GM18951 (cell line): ENCODE measurements around the gene VPS37B.

Experiments
- POLR2A ChIP-seq: IDR thresholded peaks from 4 replicates; pipeline ENCODE4 v1.6.1; 2011; ENCODE audit warnings: mild to moderate bottlenecking; ENCODE audit not compliant: insufficient read length, insufficient read depth; ENCODE audit errors: extremely low read depth
- in situ Hi-C: fragments of 300-500 bp; cut with MboI; formaldehyde crosslinking; loops from one replicate; pipeline ENCODE4 v1.12.0; 2022; ENCODE audit warnings: low sequenced_read_pairs, mixed read lengths, inconsistent platforms; ENCODE audit not compliant: unreplicated experiment

Gene VPS37B

DNA sequence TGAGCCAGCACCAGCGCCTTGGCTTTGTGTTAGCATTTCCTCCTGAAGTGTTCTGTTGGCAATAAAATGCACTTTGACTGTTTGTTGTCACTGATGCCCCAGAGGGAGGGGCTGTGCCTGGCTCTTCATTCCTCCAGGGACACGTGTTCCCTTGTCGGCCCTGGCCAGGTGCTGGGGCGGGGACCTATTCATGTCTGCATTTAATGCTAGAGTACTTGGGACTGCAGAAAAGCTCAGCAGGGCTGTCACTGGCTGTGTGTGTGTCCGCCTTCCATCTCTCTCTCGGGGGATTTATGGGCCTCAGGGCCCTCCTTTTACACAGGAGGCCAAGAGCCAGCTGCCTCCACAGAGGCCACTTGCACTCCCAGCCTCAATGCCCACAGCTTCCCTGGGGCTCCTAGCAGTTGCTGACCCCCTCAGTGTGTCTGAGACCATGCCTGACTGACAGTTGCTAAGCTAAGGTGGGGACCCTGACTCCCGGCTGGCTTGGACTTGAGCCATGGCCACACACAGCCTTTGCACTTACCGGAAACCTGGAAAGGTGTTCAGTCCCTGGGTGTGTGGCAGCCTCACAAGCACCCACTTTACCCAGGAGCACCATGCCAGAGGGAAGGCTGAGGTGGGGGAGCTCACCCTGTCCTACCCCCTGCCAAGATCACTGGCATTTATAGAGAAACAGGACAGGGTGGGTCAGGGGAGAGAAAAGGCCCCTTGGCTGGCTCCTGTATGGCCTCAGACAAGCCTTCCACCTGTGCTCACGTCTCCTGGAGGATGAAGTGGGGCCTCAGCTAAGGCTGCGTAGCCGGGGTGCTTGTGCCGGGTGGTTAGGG is 32.8 kb downstream of the VPS37B start:
- in situ Hi-C loops: no loop called here
- TF ChIP-seq POLR2A: no peak

DNA sequence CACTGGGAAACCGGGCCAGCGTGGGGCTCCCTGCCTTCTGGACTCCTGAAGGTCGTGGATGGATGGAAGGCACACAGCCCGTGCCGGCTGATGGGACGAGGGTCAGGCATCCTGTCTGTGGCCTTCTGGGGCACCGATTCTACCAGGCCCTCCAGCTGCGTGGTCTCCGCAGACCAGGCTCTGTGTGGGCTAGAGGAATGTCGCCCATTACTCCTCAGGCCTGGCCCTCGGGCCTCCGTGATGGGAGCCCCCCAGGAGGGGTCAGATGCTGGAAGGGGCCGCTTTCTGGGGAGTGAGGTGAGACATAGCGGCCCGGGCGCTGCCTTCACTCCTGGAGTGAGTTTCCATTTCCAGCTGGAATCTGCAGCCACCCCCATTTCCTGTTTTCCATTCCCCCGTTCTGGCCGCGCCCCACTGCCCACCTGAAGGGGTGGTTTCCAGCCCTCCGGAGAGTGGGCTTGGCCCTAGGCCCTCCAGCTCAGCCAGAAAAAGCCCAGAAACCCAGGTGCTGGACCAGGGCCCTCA is 33.8 kb downstream of the VPS37B start:
- in situ Hi-C loops: no loop called here
- TF ChIP-seq POLR2A: no peak

- TF ChIP-seq POLR2A: no peak
- in situ Hi-C loops: no loop called here
These were observed 34.3 kb downstream of the VPS37B start for GRCh38 chr12:122861587-122861970.

- in situ Hi-C loops: no loop called here
These were observed 34.9 kb downstream of the VPS37B start for GRCh38 chr12:122860854-122861586.

GRCh38 chr12:122860040-122860853 is 35.7 kb downstream of the VPS37B start:
- TF ChIP-seq POLR2A: no peak
- in situ Hi-C loops: no loop called here

More at GRCh38 chr12:122860854-122861586, 34.9 kb downstream of the VPS37B start:
- no peak for TF ChIP-seq POLR2A

GRCh38 chr12:122859303-122860039 is 36.5 kb downstream of the VPS37B start:
- in situ Hi-C loops: loop anchor here (10.0 kb wide), 1 partner anchor 95 kb away; no protein-coding TSS in a partner anchor
- TF ChIP-seq POLR2A: no peak

- in situ Hi-C loops: loop anchor here (10.0 kb wide), 1 partner anchor 96 kb away; no protein-coding TSS in a partner anchor
- no peak for TF ChIP-seq POLR2A
These were observed 37.2 kb downstream of the VPS37B start for GRCh38 chr12:122858591-122859302.

DNA sequence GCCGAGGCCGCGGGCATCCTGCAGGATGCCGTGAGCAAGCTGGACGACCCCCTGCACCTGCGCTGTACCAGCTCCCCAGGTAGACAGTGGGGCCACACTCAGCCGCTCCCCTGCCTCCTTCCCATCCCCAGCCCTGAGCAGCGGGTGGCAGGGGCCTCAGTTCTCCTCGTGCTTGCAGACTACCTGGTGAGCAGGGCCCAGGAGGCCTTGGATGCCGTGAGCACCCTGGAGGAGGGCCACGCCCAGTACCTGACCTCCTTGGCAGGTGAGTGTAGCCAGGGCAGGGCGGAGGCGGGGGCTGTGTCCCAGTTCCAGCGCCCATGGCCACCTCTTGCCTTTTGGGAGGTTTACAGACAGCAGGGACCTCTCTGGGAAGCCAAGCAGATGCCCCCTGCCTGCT is 37.8 kb downstream of the VPS37B start:
- in situ Hi-C loops: loop anchor here (10.0 kb wide), 1 partner anchor 97 kb away; no protein-coding TSS in a partner anchor

DNA sequence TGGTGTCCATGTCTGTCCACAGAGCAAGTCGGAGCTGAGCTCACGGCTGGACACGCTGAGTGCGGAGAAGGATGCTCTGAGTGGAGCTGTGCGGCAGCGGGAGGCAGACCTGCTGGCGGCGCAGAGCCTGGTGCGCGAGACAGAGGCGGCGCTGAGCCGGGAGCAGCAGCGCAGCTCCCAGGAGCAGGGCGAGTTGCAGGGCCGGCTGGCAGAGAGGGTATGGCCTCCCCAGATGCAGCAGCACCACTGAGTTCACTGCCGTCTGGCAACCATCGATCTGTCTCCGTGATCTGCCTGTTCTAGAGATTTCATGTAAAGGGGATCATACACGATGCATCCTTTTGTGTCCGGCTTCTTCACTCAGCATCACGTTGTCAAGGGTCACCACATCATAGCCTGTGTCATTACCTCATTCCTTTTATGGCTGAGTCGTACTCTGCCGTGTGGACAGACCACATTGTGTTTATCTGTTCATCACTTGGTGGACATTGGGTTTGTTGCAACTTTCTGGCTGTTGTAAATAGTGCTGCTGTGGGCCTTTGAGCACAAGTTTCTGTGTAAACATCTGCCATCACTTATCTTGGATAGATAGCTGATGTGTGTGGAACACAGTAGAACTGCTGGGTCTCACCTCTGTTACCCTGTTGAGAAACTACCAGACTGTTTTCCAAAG is 38.8 kb downstream of the VPS37B start:
- TF ChIP-seq POLR2A: no peak
- in situ Hi-C loops: loop anchor here (10.0 kb wide), 1 partner anchor 98 kb away; no protein-coding TSS in a partner anchor

More for the DNA sequence above, 37.8 kb downstream of the VPS37B start:
- TF ChIP-seq POLR2A: no peak

DNA sequence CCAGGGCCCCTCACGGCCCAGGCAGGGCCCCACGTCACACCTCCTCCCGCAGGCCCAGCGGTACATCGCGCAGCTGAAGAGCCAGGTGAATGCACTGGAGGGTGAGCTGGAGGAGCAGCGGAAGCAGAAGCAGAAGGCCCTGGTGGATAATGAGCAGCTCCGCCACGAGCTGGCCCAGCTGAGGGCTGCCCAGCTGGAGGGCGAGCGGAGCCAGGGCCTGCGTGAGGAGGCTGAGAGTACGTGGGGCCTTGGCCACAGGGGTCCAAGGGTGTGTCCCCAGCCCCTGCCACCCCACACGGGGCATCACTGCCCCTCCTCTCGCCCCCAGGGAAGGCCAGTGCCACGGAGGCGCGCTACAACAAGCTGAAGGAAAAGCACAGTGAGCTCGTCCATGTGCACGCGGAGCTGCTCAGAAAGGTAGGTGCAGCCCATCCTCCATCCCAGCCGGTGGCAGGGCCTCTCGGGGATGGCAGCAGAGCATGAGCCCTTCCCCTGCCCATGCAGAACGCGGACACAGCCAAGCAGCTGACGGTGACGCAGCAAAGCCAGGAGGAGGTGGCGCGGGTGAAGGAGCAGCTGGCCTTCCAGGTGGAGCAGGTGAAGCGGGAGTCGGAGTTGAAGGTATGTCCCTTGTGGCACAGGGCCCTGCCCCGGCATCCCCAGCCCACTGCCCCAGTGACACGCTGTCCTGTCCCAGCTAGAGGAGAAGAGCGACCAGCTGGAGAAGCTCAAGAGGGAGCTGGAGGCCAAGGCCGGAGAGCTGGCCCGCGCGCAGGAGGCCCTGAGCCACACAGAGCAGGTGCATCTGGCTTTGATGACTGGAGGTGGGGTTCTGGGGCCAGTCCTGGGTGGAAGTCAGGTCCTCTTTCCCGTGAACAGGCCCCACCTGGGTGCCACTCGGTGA is 39.7 kb downstream of the VPS37B start:
- TF ChIP-seq POLR2A: no peak
- in situ Hi-C loops: loop anchor here (10.0 kb wide), 1 partner anchor 99 kb away; no protein-coding TSS in a partner anchor
